Hepatocyte (in vitro differentiated cells): Measurements from ENCODE around the gene ASTN2.

Source experiments
- EZH2 ChIP-seq: fragments of 200-600 bp; sonication (generic); IDR thresholded peaks from 2 replicates; pipeline ENCODE4 v1.6.1; 2016; ENCODE audit warnings: antibody characterized with exemption, mild to moderate bottlenecking, borderline replicate concordance
- TF ChIP-seq, protein P1 (sequence below): fragments of 200-600 bp; sonication (generic); IDR thresholded peaks from 2 replicates; pipeline ENCODE4 v1.5.1; 2016; ENCODE audit warnings: antibody characterized with exemption, mild to moderate bottlenecking; ENCODE audit not compliant: poor library complexity

DNA sequence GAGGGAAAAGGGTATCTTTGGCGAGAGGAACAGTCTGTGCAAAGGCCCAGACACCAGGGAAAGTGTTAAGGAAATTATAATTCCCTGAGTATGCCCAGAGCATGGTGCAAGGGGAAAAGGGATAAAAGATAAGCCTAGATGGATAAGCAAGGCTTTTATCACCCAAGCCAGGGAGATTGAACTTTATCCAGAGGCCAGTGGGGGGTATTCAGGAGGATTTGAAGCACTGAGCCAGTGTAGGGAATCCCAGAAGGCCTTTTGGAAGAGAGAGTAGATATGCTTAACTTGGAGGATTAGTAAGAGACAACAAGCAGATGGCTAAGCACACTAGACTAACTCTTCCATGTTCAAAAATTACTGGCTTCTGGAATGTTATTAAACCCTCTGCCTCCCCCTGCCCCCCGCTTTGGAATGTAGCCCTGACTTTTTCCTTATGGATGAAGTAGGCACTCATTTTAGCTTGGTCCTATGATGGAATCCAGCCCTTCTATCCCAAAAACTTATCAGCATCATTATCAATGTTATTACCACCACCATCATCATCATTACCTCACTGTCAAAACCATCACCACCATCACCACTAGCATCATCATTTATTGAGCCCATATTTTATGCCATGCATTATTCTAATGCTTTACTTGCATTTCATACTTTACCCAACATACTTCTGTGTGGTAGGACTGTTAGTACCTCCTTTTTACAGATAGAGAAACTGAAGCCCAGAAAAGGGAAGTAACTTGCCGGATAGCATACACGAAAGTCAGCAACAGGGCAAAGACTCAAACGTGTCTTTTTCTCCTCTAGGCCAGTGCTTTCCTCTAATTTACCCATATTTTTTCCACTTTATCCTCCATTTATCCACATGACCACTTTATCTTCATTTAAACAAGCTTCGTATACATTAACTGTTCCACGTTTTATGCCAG lies 1024.3 kb downstream of the ASTN2 start:
- TF ChIP-seq, protein P1, sequence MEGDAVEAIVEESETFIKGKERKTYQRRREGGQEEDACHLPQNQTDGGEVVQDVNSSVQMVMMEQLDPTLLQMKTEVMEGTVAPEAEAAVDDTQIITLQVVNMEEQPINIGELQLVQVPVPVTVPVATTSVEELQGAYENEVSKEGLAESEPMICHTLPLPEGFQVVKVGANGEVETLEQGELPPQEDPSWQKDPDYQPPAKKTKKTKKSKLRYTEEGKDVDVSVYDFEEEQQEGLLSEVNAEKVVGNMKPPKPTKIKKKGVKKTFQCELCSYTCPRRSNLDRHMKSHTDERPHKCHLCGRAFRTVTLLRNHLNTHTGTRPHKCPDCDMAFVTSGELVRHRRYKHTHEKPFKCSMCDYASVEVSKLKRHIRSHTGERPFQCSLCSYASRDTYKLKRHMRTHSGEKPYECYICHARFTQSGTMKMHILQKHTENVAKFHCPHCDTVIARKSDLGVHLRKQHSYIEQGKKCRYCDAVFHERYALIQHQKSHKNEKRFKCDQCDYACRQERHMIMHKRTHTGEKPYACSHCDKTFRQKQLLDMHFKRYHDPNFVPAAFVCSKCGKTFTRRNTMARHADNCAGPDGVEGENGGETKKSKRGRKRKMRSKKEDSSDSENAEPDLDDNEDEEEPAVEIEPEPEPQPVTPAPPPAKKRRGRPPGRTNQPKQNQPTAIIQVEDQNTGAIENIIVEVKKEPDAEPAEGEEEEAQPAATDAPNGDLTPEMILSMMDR, result no peak
- no peak for TF ChIP-seq EZH2
